SJCRH30 (cell line): ENCODE data around the gene ATP5F1B. TPM values are rescaled to one million over a fixed set of nuclear protein-coding genes. Genes with fewer than 3 reads are reported as not detected.

Experiments used
- DNase-seq, 2 experiments: peaks; one replicate each; pipeline ENCODE4 v3.0.0-alpha.2; 2015 to 2020
- H3K27ac ChIP-seq: fragments of 250-450 bp; sonication (Bioruptor Pico); 2 replicates; pipeline ENCODE4 v1.5.1; 2020; ENCODE audit warnings: mild to moderate bottlenecking, moderate library complexity
- H3K27me3 ChIP-seq: fragments of 250-450 bp; sonication (Bioruptor Pico); 2 replicates; pipeline ENCODE4 v1.5.1; 2020; ENCODE audit warnings: mild to moderate bottlenecking, moderate library complexity
- H3K36me3 ChIP-seq: fragments of 250-450 bp; sonication (Bioruptor Pico); 2 replicates; pipeline ENCODE4 v1.5.1; 2020; ENCODE audit warnings: mild to moderate bottlenecking, moderate library complexity
- H3K4me1 ChIP-seq: fragments of 250-450 bp; sonication (Bioruptor Pico); 2 replicates; pipeline ENCODE4 v1.5.1; 2020; ENCODE audit warnings: mild to moderate bottlenecking, moderate library complexity
- H3K4me3 ChIP-seq: fragments of 250-450 bp; sonication (Bioruptor Pico); 2 replicates; pipeline ENCODE4 v1.5.1; 2020; ENCODE audit warnings: mild to moderate bottlenecking, moderate library complexity
- H3K9me3 ChIP-seq: fragments of 250-450 bp; sonication (Bioruptor Pico); replicated peaks from 2 replicates; pipeline ENCODE4 v1.5.1; 2020; ENCODE audit warnings: mild to moderate bottlenecking, moderate library complexity
- total RNA-seq: library from RNA; depleted of rRNA; stranded (reverse); fragments of >200 nt; shearing (Covaris generic); gene quantifications from 2 replicates; pipeline ENCODE4 v1.2.3, GENCODE V29; 2014

ATP5F1B gene
- total RNA-seq, 1 experiment from 2014 or later, result 730 TPM

DNA sequence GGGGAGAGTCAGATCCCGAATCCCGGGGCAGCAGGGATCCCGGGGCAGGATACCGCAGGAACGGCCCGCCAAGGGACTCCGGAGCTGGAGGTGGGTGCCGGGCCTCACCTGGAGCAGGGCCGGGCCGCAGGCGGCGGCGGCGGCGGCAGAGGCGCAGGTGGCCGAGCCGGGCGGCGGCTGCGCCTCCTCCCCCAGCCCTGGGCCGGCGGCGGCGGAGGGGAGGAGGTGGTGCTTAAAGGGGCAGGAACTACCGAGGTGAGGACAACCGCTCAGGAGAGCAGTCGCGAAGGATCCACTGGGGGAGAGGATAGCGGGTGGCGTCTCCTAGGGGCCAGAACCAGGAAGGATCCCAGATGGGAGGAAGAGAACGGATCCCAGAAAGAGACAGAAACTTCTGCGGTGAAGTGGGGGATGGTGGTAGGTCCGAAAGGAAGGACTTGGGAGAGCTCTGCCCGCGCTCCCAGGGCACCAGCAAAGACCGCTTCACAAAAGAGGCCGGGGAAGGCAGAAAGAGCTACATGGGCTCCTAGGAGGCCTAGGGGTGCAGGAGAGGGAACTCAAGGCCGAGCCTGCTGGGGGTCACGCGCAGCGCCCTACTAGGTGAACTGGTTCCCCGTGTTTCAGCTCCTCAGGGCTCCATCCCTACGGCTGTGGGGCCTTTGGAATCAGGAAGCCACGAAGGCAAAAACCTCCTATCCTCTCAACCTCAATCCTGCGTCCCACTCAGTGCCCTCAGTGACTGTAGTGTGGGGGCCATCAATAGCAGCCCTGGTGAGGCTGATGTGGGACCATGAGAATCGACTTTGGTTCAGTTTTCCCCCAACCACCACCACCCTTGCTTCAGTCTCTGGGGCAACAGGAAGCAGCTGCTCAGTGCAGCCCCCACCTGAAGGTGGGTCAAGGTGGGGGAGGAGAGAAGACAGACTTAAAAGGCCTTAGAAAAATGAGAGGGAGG, 10.7 kb downstream of the ATP5F1B start:
- Histone ChIP-seq H3K9me3 (no peaks in the 10 kb centered on the region), H3K27me3 (no peaks in the 10 kb centered on the region), H3K4me1 (peaks cover 7% of the 10 kb centered on the region; the same call in 1 of the 2 replicates), H3K27ac (peak overlapping the region; percentile 12; the same call in 1 of the 2 replicates), H3K36me3 (peaks cover 25% of the 10 kb centered on the region), H3K4me3 (peak overlapping the region; percentile 60)
- DNase-seq, result peak; percentile 67 to 76

DNA sequence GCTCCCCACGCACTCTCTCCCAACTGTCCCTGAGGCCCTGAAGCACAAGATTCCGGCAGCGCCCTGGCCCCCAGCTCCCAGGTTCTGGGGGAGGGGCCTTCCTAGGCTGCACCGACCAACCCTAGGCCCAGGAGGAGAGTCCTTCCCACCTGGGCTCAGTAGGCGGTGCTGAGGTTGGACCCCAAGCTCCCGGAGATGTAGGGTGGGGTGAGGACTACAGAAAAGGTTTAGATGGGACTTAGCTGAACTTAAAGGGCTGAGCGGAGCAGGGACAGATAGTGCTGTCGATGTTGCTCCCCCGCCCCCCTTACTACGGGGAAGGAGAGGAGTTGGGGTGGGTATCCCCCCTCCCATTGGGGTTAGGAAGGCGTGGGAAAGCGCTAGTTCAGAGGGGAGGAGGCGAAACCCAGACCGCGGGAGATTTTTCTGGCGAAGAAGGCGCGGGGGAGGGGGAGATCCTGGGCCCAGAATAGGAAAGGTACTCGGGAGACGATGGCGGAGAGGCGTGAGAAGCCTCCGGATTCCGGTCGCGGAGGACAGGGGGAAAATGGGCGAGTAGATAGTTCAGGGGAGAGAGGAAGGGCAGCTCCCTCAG, 11.4 kb downstream of the ATP5F1B start:
- Histone ChIP-seq H3K4me1 (peaks cover 7% of the 10 kb centered on the region; the same call in 1 of the 2 replicates), H3K36me3 (peaks cover 19% of the 10 kb centered on the region), H3K27me3 (no peaks in the 10 kb centered on the region), H3K27ac (no peak overlapping the region), H3K9me3 (no peaks in the 10 kb centered on the region), H3K4me3 (peak overlapping the region; percentile 60)
- peak; percentile 7 to 33 for DNase-seq

DNA sequence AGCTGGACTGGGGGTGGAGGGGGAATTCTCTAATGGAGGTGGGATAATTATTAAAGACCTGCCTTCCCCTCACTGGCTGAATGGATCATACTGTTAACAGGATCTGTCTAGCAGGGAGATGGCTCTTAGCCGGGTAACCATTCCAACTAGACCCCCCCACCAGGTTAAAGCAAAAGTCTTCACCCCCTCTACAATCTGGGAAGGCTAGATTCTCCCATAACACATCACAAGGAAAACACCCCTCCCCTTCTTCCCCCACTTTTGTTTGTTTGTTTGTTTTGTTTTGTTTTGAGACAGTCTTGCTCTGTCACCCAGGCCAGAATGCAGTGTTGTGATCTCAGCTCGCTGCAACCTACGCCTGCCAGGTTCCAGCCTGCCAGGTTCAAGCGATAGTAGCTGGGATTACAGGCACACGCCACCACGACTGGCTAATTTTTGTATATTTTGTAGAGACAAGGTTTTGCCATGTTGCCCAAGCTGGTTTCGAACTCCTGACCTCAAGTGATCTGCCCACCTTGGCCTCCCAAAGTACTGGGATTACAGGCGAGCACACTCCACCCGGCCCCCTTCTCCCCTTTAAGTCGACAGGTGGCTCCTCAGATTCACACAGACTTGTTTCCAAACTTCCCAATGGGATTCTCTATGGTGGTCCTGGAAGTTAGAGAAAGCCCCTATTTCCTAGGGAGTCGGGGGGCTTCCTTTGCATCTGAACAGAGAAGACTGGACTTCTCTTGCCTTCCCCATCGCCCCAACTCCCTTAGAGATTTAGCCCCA, 12.1 kb downstream of the ATP5F1B start:
- Histone ChIP-seq H3K36me3 (peaks cover 12% of the 10 kb centered on the region), H3K27ac (no peak overlapping the region), H3K27me3 (no peaks in the 10 kb centered on the region), H3K9me3 (no peaks in the 10 kb centered on the region), H3K4me1 (peaks cover 7% of the 10 kb centered on the region; the same call in 1 of the 2 replicates), H3K4me3 (peak overlapping the region; percentile 60)
- DNase-seq, result no peak

DNA sequence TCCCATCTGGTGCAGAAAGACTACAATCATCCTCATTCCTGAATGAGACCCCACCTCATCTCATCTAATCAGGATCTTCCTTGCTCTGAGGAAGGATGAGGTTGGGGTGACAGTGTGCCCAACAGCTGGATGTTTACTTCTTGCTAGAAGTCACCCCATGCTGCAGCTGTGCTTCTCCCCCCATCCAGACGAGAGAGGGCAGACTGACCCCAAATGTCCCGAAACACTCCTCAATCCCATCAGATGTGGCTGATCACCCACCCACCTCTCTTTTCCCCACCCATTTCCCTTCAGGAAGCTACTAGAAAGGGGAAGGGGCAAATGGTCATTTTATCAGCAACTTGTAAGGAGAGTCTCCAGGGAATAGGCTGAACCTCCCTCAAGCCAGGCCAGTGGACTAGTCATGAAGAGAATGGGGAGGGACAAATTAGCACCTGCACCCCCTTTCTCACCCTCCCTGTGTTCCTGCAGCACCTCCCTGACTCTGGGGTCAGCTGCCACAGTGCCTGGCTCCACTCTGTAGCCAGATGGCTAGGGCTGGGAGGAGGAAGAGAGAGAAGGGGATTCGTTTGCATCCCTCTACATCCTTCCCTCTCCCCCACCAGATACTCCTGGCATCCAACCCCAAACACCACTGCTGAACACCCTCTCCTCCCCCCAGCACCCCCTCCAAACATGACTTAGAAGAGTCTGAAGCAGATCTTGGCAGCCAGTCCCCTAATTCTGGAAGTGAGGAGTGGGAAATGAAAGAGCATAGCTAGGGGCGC, 12.9 kb downstream of the ATP5F1B start:
- Histone ChIP-seq H3K27me3 (no peaks in the 10 kb centered on the region), H3K4me1 (peaks cover 7% of the 10 kb centered on the region; the same call in 1 of the 2 replicates), H3K9me3 (no peaks in the 10 kb centered on the region), H3K27ac (no peak overlapping the region), H3K4me3 (no peak overlapping the region), H3K36me3 (peaks cover 4% of the 10 kb centered on the region)
- DNase-seq, result no peak

DNA sequence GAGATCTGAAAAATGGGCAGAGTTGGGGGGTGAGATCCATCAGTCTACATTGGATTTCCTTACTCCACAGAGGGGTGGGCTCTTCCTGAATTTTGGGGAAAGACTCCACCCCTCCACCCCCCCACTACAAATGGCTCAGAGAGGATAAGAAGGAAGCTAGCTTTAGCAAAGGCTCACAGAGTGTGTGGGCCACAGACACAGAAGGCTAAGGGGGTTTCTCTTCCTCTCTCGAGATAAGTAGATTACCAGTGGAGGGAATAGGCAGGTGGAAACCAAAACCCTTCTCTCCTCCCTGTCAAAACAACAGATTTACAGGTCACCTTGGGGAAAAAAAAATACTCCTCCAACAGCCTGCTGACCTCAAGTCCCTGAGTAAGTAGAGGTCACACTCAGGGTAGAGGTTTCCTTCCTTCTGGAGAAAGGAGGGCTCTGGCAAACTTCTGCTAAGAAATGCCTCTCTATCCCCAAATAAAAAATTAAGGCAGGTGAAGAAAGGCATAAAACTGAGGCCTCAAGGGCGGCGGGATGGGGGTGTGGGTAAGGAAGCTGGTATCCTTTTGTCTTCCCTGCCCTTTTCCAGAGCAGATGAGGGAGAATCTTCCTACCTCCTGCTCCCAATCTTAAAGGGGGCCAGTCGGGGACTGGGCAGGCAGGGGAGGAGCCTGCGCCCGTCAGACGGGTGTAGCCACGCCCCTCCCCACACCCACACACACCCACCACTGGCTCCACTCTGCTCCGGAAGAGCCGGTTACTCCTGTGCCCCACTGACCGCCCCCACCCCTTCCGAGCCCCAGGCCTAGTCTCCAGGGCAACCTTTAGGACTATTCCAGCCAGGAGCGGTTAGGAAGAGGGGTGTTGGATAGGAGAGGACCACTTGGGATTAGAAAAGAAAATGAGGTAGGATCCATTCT, 13.7 kb downstream of the ATP5F1B start:
- Histone ChIP-seq H3K36me3 (no peaks in the 10 kb centered on the region), H3K4me3 (no peak overlapping the region), H3K9me3 (no peaks in the 10 kb centered on the region), H3K27me3 (no peaks in the 10 kb centered on the region), H3K27ac (no peak overlapping the region), H3K4me1 (peaks cover 7% of the 10 kb centered on the region; the same call in 1 of the 2 replicates)
- DNase-seq, result peak; percentile 68 to 72

DNA sequence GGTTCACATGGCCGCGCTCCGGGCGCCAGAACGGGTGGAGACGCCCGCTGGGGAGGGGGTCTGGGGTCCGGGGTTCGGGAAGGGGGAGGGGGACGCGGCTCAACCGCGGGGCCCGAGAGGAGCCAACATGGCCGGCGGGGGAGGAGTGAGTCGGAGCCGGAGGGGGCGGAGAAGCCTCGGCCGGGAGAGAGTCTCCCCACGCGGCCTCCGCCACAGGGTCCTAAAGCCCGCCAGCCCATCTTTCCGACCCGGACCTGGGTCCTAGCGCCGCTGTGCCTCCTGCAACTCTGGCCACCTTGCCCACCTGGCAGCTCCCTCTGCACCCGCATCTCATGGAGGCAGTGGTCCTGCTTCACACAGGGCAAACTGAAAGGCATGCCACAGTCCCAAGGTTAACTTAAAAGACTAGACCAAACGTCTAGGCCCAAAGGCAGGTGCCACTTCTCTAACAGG, 15.6 kb downstream of the ATP5F1B start, which contains the start of gene BAZ2A:
TSS of gene BAZ2A (minus strand) at position 147 of the 453 bp plus-strand sequence. CDS start 12,796 bp downstream, outside the sequence.
- peak within 1 kb of the TSS; percentile 63 for H3K27ac ChIP-seq
- H3K9me3 ChIP-seq, result no peaks in the 10 kb centered on the region
- H3K4me1 ChIP-seq, result peaks cover 7% of the 10 kb centered on the region; the same call in 1 of the 2 replicates
- DNase-seq, result peak; percentile 85 to 86
- 0 out of 2 replicates have a peak, but pooled peaks cover 2% of the 10 kb centered on the region for H3K36me3 ChIP-seq
- H3K4me3 ChIP-seq, result peak within 1 kb of the TSS; percentile 90
- H3K27me3 ChIP-seq, result no peaks in the 10 kb centered on the region

DNA sequence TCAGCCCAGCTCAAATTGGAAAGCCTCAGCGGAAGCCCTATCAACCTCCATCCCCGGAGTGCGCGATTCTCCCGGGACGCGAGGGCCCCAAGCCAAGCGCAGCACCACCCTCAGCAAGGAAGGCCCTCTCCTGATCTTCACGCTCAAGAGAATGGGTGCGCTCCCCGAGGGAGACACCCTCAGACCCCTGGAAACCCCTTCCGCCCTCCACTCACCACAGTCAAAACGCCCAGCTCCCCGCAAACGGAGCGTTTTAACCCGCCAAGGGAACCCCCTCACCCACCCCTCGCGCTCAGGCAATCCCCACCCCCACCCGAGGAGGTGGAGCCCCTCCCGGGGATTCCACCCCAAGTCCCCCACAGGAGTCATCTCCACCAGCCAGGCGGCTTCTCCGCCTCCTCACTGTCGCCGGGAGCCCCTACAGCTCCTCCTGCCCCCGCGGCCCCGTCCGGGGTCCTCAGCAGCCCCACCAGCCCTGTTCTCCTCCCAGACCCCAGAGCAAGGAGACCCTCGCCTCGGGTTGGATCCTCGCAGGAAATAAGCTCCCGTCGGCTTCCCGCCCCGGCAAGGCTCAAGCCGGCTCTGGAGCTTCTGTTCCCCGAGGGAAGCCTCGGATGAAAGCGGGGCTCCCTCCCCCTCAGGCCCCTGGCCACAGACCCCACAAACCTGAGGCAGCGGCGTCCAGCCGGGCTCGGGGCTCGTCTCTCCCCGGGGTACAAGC, 16.2 kb downstream of the ATP5F1B start:
- Histone ChIP-seq H3K4me1 (peaks cover 7% of the 10 kb centered on the region; the same call in 1 of the 2 replicates), H3K4me3 (peak overlapping the region; percentile 90)
- peak; percentile 23 to 42 for DNase-seq

DNA sequence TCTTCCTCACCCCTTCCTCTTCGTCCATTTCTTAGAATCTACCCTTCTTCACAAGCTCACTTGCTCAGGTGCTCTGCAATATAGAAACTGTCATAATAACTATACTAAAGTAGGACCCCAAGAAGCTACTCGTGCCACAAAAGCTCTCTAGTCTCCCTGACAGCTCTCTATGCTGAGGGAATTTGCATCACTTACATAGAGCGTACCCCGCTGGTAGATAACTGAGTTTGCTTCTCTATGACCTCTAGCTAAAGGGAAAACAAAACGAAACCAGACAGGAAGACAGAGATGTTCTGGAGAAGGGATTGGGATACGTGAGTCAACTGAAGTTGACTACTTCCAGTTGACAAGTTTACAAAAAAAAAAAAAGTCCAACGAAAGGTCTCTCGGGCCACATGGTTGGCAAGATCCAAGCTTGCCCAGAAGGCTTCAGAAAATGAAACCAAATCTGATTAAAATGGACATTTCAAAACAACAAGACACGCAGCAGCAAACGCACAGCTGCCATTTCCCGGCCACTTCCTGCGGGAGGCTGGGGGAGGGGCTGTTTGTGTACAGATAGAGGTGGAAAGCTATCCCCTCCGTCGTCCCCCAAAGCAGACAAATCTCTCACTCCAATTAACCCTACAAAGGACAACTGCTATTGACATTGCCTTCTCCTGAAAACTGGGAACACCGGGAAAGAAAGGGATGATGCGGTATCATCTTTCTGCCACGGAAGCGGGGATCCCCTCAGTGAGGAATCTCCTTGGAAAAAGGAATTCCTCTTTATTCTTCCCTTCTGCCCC, 16.9 kb downstream of the ATP5F1B start:
- Histone ChIP-seq H3K4me3 (peak overlapping the region; percentile 90), H3K9me3 (no peaks in the 10 kb centered on the region), H3K4me1 (peaks cover 7% of the 10 kb centered on the region; the same call in 1 of the 2 replicates), H3K27ac (peak overlapping the region; percentile 63), H3K27me3 (no peaks in the 10 kb centered on the region), H3K36me3 (peaks cover 2% of the 10 kb centered on the region; the same call in 1 of the 2 replicates)
- peak; percentile 66 to 68 for DNase-seq

More for the DNA sequence above, 16.2 kb downstream of the ATP5F1B start:
- Histone ChIP-seq H3K36me3 (peaks cover 2% of the 10 kb centered on the region; the same call in 1 of the 2 replicates), H3K27ac (peak overlapping the region; percentile 63), H3K27me3 (no peaks in the 10 kb centered on the region), H3K9me3 (no peaks in the 10 kb centered on the region)

DNA sequence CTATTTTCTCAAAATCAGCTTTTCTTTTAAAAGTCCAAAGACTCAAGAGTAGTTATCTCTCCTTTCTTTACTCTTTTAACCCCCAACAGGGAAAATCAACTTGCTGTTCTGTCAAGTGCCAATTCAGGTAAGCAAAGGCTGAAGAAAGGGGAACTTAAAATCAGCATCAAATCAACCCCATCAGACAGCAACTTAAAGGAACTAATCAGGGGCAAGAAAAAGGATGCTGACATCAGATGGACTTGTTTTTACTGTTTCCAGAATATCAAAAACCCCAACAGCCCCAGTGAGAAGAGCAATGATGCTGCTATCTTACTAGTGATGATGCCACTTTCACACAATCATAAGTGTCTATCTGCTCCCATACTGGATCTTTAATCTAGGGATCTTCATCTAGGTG, 19.1 kb downstream of the ATP5F1B start:
- DNase-seq, result no peak
- no peaks in the 10 kb centered on the region for H3K9me3 ChIP-seq
- no peak overlapping the region for H3K27ac ChIP-seq
- H3K27me3 ChIP-seq, result no peaks in the 10 kb centered on the region
- peaks cover 2% of the 10 kb centered on the region; the same call in 1 of the 2 replicates for H3K36me3 ChIP-seq
- no peak overlapping the region for H3K4me3 ChIP-seq
- H3K4me1 ChIP-seq, result no peaks in the 10 kb centered on the region

DNA sequence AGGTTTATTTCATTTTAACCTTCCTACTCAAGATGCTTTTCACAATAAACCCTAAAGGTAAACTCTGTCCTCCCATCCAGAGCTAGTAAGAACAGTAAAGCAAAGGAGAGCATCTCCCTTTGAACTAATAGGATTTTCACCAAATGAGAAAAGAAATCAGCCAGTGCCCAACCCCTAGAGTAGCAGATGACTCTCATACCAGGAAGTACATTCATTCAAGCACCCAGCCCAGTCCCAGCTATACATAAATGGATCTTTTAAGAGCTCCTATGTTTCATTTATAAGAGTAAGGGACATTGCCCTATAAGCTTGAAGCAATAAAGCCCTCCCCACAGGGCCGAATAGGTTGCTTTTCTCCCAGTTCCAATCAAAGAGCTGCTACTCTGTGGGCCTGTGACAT, 23.2 kb downstream of the ATP5F1B start:
- H3K36me3 ChIP-seq, result peaks cover 5% of the 10 kb centered on the region; the same call in 1 of the 2 replicates
- H3K27me3 ChIP-seq, result no peaks in the 10 kb centered on the region
- H3K27ac ChIP-seq, result no peak overlapping the region
- no peaks in the 10 kb centered on the region for H3K4me1 ChIP-seq
- DNase-seq, result no peak
- no peak overlapping the region for H3K4me3 ChIP-seq
- H3K9me3 ChIP-seq, result no peaks in the 10 kb centered on the region

DNA sequence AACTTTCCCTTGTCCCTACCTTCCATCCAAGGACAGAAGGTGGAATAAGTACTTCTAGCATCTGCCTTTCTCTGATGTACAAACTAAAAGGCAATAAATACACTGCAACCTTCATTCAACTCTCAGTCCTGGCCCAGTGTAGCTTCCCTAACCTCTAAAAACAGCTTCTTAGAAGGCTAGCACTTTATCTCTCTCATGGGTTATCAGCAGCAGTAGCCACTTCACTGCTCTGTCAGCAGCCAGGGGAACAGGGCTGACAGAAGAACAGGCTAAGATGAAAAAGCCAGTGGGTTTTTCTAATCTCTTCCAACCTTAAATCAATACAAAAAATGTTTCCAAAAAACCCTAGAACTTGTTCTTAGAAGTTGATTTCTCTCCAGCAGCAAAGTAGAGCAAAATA, 28.9 kb downstream of the ATP5F1B start:
- H3K27me3 ChIP-seq, result no peaks in the 10 kb centered on the region
- H3K36me3 ChIP-seq, result peaks cover 41% of the 10 kb centered on the region
- H3K9me3 ChIP-seq, result no peaks in the 10 kb centered on the region
- H3K27ac ChIP-seq, result no peak overlapping the region
- H3K4me1 ChIP-seq, result no peaks in the 10 kb centered on the region
- no peak overlapping the region for H3K4me3 ChIP-seq
- DNase-seq, result no peak

DNA sequence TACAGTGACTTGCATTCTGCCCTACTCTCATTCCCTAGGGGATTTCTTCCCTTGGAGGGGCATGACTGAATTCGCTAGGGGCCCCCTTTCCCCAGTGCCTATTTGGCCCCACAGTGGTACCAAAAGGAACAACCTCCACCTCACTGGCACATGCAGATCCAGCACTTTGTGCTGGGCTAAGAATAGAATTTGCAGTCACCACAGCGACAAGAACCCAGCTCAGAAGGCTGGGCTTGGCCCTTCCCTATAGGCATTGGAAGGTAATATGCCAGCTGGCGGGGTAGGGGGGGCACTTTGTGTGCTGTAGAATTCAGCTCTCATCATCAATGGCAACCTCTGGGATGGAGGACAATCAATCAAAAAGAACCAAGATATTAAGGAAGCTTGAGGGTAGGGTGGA, 29.5 kb downstream of the ATP5F1B start:
- no peaks in the 10 kb centered on the region for H3K4me1 ChIP-seq
- no peak overlapping the region for H3K4me3 ChIP-seq
- no peaks in the 10 kb centered on the region for H3K27me3 ChIP-seq
- H3K27ac ChIP-seq, result no peak overlapping the region
- no peaks in the 10 kb centered on the region for H3K9me3 ChIP-seq
- DNase-seq, result no peak
- H3K36me3 ChIP-seq, result peaks cover 47% of the 10 kb centered on the region
